Breast epithelium (tissue), 4 donors: ENCODE data around the gene FAM168A. TPM values are rescaled to one million over a fixed set of nuclear protein-coding genes. Genes with fewer than 3 reads are reported as not detected.

Source experiments
- DNase-seq, 2 donors: peaks; one replicate each; pipeline ENCODE4 v3.0.0-alpha.2; 2019; ENCODE audit warnings: low spot score in 2 of 2
- H3K27ac ChIP-seq, 2 donors: fragments of 200-600 bp; sonication (generic) in 1 of 2; one replicate each; pipeline ENCODE4 v1.5.1; 2016 to 2019; ENCODE audit warnings: mild to moderate bottlenecking in 1 of 2
- H3K27me3 ChIP-seq, 2 donors: fragments of 200-600 bp; sonication (generic) in 1 of 2; one replicate each; pipeline versions ENCODE4 v1.5.1 to v1.6.0; 2017 to 2019; ENCODE audit warnings: control low read depth in 1 of 2, mild to moderate bottlenecking in 1 of 2
- H3K36me3 ChIP-seq: fragments of 200-600 bp; one replicate; pipeline ENCODE4 v1.5.1; 2019
- H3K4me1 ChIP-seq, 2 donors: fragments of 200-600 bp; sonication (generic); one replicate each; pipeline ENCODE4 v1.5.1; 2016 to 2019; ENCODE audit warnings: control low read depth in 1 of 2
- H3K4me3 ChIP-seq, 3 donors: fragments of 200-600 bp; sonication (generic); 1 replicate in 2 of 3; 2 replicates in 1 of 3; pipeline ENCODE4 v1.5.1; 2016 to 2019; ENCODE audit warnings: mild to moderate bottlenecking in 3 of 3, moderate library complexity in 2 of 3
- H3K9me3 ChIP-seq, 2 donors: fragments of 200-600 bp; sonication (generic) in 1 of 2; one replicate each; pipeline ENCODE4 v1.5.1; 2016 to 2019; ENCODE audit warnings: control low read depth in 1 of 2
- POLR2A ChIP-seq: fragments of 450-650 bp; IDR thresholded peaks from one replicate; pipeline ENCODE4 v1.6.1; 2016; ENCODE audit warnings: antibody characterized with exemption, mild to moderate bottlenecking, moderate library complexity
- POLR2AphosphoS5 ChIP-seq, 3 donors: sonication (generic); formaldehyde crosslinking; IDR thresholded peaks; one replicate each; pipeline ENCODE4 v1.6.1; 2017; ENCODE audit warnings: antibody characterized with exemption in 3 of 3
- intact Hi-C: fragments of 100-400 bp; cut with DNase I; formaldehyde crosslinking; loops from one replicate; pipeline ENCODE4 v1.15.1; 2023; ENCODE audit warnings: low total_unique reads
- total RNA-seq, 3 donors: library from RNA; depleted of rRNA; stranded (reverse); fragments of >200 nt; gene quantifications; one replicate each; pipeline ENCODE4 v1.1.0, GENCODE V29; 2016
- TF ChIP-seq, protein P1 (sequence below), 3 donors: fragments of 450-650 bp; IDR thresholded peaks; one replicate each; pipeline ENCODE4 v1.5.1; 2016 to 2017; ENCODE audit warnings: antibody characterized with exemption in 3 of 3, mild to moderate bottlenecking in 3 of 3, moderate library complexity in 3 of 3

The FAM168A gene
- total RNA-seq, 3 donors from 2014 or later = 26.5 to 41.9 (median 28.8) TPM

DNA sequence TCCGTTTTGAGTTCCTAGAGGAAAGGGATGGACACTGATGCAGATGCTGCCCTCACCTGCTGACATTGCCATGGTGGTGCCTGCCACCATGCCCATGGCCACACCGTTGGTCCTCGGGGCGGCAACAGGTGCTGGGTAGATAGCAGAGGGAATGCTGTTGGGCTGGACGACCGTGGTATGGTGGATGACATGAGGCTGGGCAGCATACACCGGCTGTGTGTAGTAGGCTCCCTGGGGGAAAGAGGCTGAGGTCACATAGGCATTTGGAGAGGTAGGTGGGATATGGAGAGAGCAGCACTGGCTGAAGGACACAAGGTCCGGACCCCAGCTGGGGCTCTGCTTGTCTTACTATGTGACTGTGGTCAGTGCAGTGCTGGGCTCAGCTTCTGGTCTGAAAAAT, 188.5 kb downstream of the FAM168A start:
- Histone ChIP-seq H3K27ac (no peak overlapping the region), H3K27me3 (no peaks in the 10 kb centered on the region), H3K4me1 (no peaks in the 10 kb centered on the region), H3K4me3 (no peak overlapping the region), H3K9me3 (no peaks in the 10 kb centered on the region), H3K36me3 (no peaks in the 10 kb centered on the region)
- TF ChIP-seq POLR2AphosphoS5 (IDR thresholded peaks at IDR 0.05) (no peak), POLR2A (no peak)
- TF ChIP-seq, protein P1, sequence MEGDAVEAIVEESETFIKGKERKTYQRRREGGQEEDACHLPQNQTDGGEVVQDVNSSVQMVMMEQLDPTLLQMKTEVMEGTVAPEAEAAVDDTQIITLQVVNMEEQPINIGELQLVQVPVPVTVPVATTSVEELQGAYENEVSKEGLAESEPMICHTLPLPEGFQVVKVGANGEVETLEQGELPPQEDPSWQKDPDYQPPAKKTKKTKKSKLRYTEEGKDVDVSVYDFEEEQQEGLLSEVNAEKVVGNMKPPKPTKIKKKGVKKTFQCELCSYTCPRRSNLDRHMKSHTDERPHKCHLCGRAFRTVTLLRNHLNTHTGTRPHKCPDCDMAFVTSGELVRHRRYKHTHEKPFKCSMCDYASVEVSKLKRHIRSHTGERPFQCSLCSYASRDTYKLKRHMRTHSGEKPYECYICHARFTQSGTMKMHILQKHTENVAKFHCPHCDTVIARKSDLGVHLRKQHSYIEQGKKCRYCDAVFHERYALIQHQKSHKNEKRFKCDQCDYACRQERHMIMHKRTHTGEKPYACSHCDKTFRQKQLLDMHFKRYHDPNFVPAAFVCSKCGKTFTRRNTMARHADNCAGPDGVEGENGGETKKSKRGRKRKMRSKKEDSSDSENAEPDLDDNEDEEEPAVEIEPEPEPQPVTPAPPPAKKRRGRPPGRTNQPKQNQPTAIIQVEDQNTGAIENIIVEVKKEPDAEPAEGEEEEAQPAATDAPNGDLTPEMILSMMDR (IDR thresholded peaks at IDR 0.05) = no peak
- intact Hi-C loops = loop anchor here (10.0 kb wide), 1 partner anchor 105 kb away; no protein-coding TSS in a partner anchor
- no peak for DNase-seq

GRCh38 chr11:73406619-73407018, 191.3 kb downstream of the FAM168A start:
- no peaks in the 10 kb centered on the region for H3K27me3 ChIP-seq
- DNase-seq = no peak
- H3K4me3 ChIP-seq = no peak overlapping the region
- H3K27ac ChIP-seq = peak overlapping the region in 1 of 2 donors; percentile 19
- no peaks in the 10 kb centered on the region for H3K36me3 ChIP-seq
- TF ChIP-seq POLR2AphosphoS5 (IDR thresholded peaks at IDR 0.05) (no peak), POLR2A (no peak)
- TF ChIP-seq, protein P1 (IDR thresholded peaks at IDR 0.05) = no peak
- no peaks in the 10 kb centered on the region for H3K4me1 ChIP-seq
- intact Hi-C loops = loop anchor here (10.0 kb wide), 1 partner anchor 108 kb away; no protein-coding TSS in a partner anchor
- no peaks in the 10 kb centered on the region for H3K9me3 ChIP-seq

DNA sequence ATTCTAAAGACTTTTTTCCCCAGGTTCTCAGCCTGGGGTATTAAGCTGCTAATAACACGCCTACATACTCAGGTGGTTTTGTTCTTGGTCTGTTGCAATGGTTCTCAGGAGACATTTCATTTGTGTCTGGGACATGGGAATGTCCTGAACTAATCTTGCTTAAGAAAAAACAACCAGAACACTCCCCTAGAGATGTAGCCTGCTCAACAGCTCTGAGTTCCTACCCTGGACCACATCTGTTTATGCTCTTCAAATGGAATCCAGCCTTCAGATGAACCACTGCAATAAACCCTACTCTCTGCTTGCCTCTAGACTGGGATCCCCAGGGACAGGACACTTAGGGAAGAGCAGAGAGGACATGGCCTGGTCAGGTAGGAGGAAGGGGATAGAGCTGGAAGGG, 191.8 kb downstream of the FAM168A start:
- H3K4me3 ChIP-seq = no peak overlapping the region
- no peaks in the 10 kb centered on the region for H3K27me3 ChIP-seq
- H3K27ac ChIP-seq = peak overlapping the region in 1 of 2 donors; percentile 19
- intact Hi-C loops = loop anchor here (10.0 kb wide), 1 partner anchor 109 kb away; no protein-coding TSS in a partner anchor
- no peak for DNase-seq
- H3K4me1 ChIP-seq = no peaks in the 10 kb centered on the region
- H3K9me3 ChIP-seq = no peaks in the 10 kb centered on the region
- no peak for TF ChIP-seq POLR2AphosphoS5 (IDR thresholded peaks at IDR 0.05)
- TF ChIP-seq, protein P1 (IDR thresholded peaks at IDR 0.05) = no peak
- TF ChIP-seq POLR2A = no peak
- no peaks in the 10 kb centered on the region for H3K36me3 ChIP-seq

DNA sequence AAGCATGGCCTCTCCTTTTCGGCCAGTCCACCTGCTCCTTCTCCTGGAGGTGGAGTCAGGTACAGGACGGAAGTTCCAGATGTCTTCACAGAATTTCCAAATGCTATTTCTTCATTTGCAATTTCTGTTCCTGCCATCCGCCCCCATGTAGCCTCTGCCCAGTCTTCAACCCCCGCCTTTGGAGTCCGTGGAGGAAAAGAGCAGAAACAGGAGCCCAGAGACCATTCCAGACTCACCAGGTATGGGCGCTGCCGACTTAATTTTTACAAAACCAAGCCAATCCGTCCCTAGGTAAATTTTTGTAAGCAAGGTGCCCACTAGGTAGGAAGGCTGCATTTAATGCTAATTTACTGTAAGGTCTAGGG, 192.8 kb downstream of the FAM168A start:
- Histone ChIP-seq H3K36me3 (no peaks in the 10 kb centered on the region), H3K27me3 (no peaks in the 10 kb centered on the region), H3K4me3 (no peak overlapping the region), H3K9me3 (no peaks in the 10 kb centered on the region), H3K27ac (peak overlapping the region in 1 of 2 donors; percentile 3), H3K4me1 (no peaks in the 10 kb centered on the region)
- intact Hi-C loops = loop anchor here (10.0 kb wide), 1 partner anchor 110 kb away; no protein-coding TSS in a partner anchor
- DNase-seq = no peak
- TF ChIP-seq POLR2AphosphoS5 (IDR thresholded peaks at IDR 0.05) = no peak
- TF ChIP-seq POLR2A = no peak
- TF ChIP-seq, protein P1 (IDR thresholded peaks at IDR 0.05) = no peak

GRCh38 chr11:73404506-73405145, 193.3 kb downstream of the FAM168A start:
- Histone ChIP-seq H3K36me3 (no peaks in the 10 kb centered on the region), H3K27me3 (no peaks in the 10 kb centered on the region), H3K4me3 (no peak overlapping the region), H3K27ac (no peak overlapping the region), H3K4me1 (no peaks in the 10 kb centered on the region), H3K9me3 (no peaks in the 10 kb centered on the region)
- DNase-seq = no peak
- no peak for TF ChIP-seq POLR2A
- TF ChIP-seq POLR2AphosphoS5 (IDR thresholded peaks at IDR 0.05) = no peak
- TF ChIP-seq, protein P1 (IDR thresholded peaks at IDR 0.05) = no peak
- intact Hi-C loops = loop anchor here (10.0 kb wide), 1 partner anchor 110 kb away; no protein-coding TSS in a partner anchor
